Measurements from ENCODE around the gene SLC9A5. TPM values are rescaled to one million over a fixed set of nuclear protein-coding genes. Genes with fewer than 3 reads are reported as not detected.

The SLC9A5 gene
- total and polyA plus RNA-seq, 2 experiments from 2014 or later = 4.5 to 5.4 TPM

DNA sequence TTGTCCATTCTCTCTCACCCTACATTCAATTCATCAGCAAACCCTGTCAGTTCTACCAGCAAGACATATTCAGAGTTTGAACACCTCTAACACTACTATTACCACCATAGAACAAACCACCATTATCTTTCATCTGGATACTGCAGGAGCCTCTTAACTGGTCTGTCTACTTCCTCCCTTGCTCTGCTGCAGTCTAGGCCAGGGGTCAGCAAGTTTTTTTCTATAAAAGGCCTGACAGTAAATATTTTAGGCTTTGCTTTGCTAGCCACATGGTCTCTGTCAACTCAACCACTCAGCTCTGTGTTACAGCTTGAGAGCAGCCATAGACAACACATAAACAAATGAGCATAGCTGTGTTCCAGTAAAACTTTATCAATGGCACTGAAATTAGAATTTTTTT lies 63.9 kb downstream of the SLC9A5 start (continued):
- TF ChIP-seq, protein P1, sequence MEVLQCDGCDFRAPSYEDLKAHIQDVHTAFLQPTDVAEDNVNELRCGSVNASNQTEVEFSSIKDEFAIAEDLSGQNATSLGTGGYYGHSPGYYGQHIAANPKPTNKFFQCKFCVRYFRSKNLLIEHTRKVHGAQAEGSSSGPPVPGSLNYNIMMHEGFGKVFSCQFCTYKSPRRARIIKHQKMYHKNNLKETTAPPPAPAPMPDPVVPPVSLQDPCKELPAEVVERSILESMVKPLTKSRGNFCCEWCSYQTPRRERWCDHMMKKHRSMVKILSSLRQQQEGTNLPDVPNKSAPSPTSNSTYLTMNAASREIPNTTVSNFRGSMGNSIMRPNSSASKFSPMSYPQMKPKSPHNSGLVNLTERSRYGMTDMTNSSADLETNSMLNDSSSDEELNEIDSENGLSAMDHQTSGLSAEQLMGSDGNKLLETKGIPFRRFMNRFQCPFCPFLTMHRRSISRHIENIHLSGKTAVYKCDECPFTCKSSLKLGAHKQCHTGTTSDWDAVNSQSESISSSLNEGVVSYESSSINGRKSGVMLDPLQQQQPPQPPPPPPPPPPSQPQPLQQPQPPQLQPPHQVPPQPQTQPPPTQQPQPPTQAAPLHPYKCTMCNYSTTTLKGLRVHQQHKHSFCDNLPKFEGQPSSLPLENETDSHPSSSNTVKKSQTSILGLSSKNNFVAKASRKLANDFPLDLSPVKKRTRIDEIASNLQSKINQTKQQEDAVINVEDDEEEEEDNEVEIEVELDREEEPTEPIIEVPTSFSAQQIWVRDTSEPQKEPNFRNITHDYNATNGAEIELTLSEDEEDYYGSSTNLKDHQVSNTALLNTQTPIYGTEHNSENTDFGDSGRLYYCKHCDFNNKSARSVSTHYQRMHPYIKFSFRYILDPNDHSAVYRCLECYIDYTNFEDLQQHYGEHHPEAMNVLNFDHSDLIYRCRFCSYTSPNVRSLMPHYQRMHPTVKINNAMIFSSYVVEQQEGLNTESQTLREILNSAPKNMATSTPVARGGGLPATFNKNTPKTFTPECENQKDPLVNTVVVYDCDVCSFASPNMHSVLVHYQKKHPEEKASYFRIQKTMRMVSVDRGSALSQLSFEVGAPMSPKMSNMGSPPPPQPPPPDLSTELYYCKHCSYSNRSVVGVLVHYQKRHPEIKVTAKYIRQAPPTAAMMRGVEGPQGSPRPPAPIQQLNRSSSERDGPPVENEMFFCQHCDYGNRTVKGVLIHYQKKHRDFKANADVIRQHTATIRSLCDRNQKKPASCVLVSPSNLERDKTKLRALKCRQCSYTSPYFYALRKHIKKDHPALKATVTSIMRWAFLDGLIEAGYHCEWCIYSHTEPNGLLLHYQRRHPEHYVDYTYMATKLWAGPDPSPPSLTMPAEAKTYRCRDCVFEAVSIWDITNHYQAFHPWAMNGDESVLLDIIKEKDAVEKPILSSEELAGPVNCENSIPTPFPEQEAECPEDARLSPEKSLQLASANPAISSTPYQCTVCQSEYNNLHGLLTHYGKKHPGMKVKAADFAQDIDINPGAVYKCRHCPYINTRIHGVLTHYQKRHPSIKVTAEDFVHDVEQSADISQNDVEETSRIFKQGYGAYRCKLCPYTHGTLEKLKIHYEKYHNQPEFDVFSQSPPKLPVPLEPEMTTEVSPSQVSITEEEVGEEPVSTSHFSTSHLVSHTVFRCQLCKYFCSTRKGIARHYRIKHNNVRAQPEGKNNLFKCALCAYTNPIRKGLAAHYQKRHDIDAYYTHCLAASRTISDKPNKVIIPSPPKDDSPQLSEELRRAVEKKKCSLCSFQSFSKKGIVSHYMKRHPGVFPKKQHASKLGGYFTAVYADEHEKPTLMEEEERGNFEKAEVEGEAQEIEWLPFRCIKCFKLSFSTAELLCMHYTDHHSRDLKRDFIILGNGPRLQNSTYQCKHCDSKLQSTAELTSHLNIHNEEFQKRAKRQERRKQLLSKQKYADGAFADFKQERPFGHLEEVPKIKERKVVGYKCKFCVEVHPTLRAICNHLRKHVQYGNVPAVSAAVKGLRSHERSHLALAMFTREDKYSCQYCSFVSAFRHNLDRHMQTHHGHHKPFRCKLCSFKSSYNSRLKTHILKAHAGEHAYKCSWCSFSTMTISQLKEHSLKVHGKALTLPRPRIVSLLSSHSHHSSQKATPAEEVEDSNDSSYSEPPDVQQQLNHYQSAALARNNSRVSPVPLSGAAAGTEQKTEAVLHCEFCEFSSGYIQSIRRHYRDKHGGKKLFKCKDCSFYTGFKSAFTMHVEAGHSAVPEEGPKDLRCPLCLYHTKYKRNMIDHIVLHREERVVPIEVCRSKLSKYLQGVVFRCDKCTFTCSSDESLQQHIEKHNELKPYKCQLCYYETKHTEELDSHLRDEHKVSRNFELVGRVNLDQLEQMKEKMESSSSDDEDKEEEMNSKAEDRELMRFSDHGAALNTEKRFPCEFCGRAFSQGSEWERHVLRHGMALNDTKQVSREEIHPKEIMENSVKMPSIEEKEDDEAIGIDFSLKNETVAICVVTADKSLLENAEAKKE (CRISPR knock-in tag; IDR thresholded peaks at IDR 0.05) = no peak
- TF ChIP-seq NANOG (IDR thresholded peaks at IDR 0.05; ENCODE audit: borderline replicate concordance) = no peak
- TF ChIP-seq ZNF331 (CRISPR knock-in tag; IDR thresholded peaks at IDR 0.05; ENCODE audit: low read depth) = no peak
- no peak for TF ChIP-seq ZNF114 (CRISPR knock-in tag; IDR thresholded peaks at IDR 0.05)
- TF ChIP-seq, protein P2, sequence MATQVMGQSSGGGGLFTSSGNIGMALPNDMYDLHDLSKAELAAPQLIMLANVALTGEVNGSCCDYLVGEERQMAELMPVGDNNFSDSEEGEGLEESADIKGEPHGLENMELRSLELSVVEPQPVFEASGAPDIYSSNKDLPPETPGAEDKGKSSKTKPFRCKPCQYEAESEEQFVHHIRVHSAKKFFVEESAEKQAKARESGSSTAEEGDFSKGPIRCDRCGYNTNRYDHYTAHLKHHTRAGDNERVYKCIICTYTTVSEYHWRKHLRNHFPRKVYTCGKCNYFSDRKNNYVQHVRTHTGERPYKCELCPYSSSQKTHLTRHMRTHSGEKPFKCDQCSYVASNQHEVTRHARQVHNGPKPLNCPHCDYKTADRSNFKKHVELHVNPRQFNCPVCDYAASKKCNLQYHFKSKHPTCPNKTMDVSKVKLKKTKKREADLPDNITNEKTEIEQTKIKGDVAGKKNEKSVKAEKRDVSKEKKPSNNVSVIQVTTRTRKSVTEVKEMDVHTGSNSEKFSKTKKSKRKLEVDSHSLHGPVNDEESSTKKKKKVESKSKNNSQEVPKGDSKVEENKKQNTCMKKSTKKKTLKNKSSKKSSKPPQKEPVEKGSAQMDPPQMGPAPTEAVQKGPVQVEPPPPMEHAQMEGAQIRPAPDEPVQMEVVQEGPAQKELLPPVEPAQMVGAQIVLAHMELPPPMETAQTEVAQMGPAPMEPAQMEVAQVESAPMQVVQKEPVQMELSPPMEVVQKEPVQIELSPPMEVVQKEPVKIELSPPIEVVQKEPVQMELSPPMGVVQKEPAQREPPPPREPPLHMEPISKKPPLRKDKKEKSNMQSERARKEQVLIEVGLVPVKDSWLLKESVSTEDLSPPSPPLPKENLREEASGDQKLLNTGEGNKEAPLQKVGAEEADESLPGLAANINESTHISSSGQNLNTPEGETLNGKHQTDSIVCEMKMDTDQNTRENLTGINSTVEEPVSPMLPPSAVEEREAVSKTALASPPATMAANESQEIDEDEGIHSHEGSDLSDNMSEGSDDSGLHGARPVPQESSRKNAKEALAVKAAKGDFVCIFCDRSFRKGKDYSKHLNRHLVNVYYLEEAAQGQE (IDR thresholded peaks at IDR 0.05; ENCODE audit: unreplicated experiment) = no peak
- no peak for TF ChIP-seq EZH2phosphoT487 (IDR thresholded peaks at IDR 0.05; ENCODE audit: unreplicated experiment)
- no peak for TF ChIP-seq POLR2AphosphoS5 (IDR thresholded peaks at IDR 0.05; ENCODE audit: low read depth)
- TF ChIP-seq EZH2 (IDR thresholded peaks at IDR 0.05; ENCODE audit: low read depth, unreplicated experiment) = no peak
- TF ChIP-seq ETS1 (IDR thresholded peaks at IDR 0.05) = no peak
